CD1c-positive myeloid dendritic cell (primary cell): ENCODE results near the gene SIL1.
A peak's percentile ranks its signal among the peaks of the same experiment; 100 is the strongest.
"Not testable (repeated sequence)": the region's sequence is repeated elsewhere in the genome, so short reads cannot be mapped to it uniquely, and the experiment has no call there.

Experiments
- DNase-seq: peaks from one replicate; pipeline ENCODE4 v3.0.0-alpha.2; 2016; ENCODE audit errors: extremely low spot score

SIL1 gene

DNA sequence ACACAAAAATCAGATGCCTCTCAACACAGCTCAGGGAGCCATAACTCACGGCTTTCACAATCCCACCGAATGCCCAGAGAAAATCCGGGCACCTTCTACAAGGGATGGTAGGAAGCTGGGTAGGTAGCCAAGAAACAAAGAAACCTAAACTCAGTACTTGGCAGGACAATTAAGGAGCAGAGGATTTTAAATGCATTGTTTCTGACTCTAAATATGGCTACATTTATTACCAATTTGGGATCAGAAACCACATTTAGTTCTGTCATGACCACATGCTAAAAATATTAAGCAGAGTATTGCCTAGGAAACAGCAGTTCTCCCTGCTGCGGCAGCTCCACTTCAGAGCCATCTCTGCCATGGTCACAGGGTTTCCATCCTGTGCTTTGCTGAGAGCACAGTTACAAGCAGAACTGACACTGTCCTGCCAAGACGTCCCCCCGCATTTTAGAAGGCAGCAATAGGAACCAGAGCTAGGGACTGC, 57.5 kb downstream of the SIL1 start:
- peak; percentile 46 for DNase-seq

DNA sequence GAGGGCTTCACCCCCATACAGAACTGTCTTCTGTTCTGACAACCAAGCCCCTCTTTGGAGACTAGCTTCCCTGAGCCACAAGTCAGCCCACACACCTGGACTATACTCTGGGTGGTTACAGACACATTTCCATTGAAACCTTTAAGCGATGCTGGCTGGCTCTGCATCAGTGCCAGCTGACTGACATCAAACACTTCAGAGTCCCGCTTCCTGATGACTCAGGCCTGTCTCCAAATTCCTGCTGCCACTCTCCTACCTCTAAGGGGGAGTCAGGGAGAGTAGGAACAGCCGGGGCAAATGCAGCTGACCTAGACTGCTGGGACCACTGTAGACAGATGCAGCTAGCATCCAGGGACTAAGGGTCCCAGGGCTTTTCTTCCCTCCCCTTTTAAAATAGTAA, 59.4 kb downstream of the SIL1 start:
- DNase-seq, result no peak

DNA sequence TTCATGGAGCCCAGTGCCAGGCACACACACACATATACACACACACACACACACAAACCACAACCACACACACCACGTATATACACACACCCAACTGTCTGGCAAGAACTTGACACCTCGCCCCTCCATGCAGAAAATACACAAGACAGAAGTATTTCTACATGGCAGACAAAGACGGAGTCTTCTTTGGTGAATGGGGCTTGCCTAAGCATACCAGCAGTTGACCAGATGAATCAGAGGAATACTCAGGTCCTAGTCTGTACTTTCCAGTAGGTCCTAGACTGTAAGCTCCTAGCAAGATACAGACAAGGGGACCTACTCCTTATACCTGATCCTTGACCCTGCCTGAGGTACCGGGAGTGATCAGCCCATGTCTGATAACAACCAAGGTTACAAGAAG, 60.1 kb downstream of the SIL1 start:
- DNase-seq, result no peak

DNA sequence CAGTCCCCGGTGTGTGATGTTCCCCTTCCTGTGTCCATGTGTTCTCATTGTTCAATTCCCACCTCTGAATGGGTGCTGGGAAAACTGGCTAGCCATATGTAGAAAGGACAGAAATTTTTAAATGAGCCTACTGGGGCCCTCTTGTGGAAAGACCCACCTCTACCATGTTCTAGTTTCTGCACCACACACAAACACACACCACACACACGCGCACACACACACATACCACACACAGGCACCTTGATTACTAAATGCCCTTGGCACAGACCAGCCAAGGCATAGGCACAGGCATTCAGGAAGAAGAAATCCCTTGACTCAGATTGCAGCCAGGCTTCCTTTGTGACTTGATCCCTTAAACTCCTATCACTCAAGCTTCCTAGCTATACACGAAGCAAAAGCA, 60.5 kb downstream of the SIL1 start:
- no peak for DNase-seq

DNA sequence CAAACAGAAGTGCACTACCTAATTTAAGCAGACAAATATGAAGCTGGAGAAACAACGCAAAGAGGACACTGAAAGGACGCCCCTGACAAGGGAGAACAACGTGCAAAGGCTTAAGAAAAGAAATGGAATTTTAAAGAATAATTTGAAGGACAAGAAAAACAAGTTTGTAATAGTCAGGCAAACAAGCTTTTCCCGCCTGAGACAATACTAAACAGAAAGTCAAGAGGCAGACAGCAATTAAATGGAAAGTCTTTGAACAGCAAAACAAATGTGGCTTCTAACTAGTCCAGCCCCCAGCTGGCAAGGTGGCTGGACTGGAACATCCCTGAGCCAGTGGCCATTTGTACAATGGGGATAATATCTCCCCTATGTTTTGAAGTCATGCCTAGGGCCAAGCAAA, 63.3 kb downstream of the SIL1 start:
- no peak for DNase-seq

DNA sequence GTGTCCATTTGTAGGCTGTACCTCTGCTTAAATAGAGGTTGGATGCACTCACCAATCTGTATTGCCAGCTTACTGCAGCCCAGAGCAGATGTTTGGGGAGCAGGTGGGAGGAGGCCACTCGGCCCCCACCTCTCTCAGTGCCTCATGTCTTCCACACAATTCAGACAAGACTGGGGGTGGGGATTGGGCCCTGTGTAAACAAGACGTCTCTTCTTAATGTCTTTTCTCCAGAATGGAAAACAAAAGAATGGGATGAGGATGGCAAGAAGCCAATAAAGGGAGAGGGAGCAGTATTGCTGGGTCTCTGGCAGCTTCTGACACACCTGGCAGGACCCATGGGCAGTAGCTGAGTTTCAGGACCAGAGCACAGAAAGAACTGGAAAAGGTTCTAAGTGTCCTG, 64.9 kb downstream of the SIL1 start:
- no peak for DNase-seq

DNA sequence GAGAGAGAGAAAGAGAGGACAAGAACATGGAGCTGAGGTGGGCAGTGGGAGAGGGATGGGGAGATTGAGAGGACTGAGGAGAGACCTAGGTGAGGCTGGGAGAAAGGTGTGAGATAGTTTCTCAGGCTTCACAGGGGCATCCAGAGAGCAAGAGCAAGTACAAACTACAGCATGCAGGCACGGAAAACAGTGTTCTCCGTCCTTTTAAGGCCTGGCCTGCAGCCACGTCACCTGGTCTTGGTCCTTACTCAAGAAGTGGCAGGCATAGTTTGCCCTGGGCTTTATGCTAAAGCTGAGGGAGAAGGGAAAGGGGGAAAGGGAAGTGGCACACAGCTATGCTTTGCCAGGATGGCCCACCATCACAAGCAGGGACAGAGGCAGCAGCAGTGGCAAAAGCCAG, 65.7 kb downstream of the SIL1 start:
- DNase-seq, result no peak

DNA sequence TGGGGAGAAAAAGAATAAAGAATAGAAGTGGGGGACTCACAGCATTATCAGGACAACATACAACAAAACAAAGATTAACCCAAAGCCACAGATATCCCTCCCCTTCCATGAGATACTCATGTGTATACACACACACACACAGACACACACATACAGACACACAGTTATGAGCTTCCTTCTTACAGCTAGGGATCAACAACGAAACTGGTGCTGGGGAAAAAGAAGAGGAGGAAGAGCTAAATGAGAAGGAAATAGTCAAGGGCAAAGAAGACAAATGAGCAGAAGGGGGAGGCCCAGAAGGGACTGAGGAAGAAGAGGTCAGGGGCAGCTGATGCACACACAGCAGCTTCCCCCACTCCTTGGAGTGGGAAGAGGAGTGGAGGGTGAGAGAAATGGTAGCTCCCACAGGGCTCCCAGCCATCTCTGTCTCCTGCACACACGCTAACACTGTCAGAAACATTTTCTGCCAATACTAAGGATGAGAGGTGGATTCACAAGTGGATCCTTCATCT, 66.2 kb downstream of the SIL1 start:
- DNase-seq, result peak; percentile 2

DNA sequence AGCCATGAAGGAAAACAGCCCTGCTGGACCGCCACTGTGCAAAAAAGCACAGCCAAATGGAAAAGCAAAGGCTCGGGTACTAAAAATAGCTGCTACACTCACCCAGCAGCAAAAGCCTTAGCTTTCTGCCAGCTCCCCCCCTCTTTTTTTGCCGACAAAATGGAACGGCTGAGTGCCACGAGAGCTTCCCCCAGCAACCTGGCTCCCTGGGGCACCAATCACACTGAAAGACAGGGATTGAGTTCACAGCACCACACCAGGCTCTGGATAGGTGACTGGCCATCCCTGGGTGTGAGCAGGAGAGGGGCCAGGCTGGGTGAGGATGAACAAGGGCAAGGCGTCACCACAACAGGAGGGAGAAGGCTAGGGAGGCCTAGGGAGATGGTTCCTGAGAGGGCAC, 66.7 kb downstream of the SIL1 start:
- no peak for DNase-seq

DNA sequence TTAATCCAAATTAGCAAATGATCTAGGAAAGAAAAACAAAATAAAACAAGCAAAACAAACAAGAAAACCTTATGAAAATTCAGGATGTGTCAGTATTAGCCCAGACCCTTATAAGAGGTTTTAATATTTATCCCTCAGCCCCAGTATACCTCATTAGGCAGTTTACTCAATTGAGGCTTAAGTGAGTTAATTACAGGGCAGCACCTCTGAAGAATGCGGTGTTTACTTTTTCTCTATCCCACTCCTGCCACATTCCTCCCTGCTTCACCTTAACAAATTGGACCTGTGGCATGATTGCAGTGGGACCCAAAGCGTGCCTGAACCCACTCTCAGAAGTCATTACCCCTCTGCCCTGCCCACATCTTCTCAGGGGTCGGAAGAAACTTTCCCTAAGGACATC, 67.1 kb downstream of the SIL1 start:
- DNase-seq, result no peak

DNA sequence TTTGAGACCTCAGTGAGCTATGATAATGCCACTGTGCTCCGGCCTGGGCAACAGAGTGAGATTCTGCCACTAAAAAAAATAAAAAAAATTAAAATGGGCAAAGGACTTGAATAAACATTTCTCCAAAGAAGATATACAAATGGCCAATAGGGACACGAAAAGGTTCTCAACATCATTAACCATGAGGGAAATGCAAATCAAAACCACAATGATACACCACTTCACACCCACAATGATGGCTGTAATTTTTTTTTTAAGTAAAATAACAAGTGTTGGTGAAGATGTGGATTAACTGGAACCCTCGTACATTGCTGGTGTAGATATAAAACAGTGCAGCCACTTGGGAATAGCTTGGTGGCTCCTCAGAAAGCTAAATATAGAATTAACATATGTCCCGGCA, 68.0 kb downstream of the SIL1 start:
- DNase-seq, result no peak

DNA sequence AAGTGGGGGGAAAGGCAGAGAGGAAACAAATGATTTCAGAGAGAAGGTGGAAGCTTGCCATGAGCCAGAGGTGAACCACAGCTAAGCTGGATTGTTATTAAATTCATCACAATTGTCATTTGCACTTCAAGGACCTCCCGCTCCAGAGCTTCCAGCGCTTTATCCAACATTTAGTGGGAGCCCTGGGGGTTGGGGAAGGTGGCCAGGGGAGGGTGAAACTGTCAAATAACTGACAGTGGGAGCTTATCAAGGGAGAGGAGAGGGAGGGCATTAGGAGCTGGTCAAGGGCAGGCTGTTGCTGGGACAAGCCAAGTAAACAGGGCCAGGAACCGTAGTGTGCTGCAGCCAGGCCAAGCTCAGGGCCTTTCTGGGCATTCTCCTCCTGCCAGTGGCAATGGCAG, 71.5 kb downstream of the SIL1 start:
- DNase-seq, result no peak

DNA sequence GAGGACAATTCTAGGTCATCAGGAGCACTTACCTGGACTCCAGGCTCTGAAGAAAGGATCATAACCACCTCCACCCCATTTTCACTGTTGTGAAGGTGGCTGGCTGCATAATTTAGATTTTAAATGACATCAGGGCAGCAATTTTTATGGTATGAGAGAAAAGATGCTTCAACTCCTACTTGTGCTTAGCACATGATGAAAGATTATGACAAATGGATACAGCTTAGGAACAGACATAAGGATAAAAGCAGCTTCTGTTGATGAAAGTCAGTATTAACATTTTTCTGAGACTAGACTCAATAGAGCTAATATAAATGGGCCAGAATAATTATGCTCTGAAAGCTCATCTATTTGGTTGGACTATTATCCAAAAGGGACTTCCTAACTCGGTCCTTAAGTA, 72.2 kb downstream of the SIL1 start:
- DNase-seq, result no peak

DNA sequence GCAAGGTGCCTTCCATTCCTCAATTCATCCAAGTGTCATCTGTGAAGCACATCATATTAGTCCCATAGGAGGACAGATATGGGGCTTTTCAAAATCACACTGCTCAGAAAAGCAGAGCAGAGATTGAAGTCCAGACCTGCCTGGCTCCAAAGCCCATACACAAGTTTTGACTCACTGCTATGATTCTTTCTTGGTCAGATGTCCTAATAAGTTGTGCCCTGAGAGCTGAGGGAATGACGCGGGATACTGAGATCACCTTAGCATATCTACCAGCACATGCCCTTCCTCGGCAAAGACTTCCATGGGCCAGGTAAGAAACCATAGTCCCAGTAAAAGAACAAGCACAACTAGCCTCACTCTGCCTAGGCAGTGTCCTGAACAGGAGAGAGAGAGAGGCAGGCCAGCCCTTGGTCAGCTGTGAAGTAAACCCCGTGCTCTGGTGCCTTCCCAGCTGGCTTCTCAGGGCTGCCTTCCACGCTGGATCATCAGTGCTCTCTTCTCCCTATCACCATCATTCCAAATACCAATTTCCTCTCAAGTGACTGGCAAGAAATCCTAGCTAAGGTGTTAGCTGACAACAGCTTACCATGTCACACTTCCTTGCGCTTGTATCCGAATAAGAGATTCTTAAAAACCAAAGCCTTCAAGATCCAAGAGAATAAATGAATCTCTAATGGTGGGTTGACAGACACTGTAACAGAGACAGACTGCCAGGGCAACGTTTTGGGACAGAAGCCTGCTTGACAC, 73.2 kb downstream of the SIL1 start:
- no peak for DNase-seq

DNA sequence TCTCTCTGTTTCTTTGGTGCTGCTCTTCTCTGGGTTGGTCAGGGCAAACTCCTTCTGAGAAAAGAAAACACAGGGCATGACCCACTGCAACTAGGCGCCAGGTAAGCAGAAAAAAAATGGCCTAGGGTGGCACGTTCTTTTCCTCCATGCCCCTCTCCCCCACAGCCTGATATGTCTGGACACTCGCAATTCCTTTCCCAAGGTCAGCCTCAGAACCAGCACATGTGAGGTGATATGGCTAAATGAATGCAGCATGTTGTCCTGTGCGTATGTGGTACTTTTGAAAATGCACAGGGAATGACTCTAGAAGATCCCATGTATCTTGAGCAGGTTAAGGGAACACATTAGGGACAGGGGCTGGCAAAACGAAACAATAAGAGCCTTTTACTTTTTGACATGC, 77.0 kb downstream of the SIL1 start:
- no peak for DNase-seq

DNA sequence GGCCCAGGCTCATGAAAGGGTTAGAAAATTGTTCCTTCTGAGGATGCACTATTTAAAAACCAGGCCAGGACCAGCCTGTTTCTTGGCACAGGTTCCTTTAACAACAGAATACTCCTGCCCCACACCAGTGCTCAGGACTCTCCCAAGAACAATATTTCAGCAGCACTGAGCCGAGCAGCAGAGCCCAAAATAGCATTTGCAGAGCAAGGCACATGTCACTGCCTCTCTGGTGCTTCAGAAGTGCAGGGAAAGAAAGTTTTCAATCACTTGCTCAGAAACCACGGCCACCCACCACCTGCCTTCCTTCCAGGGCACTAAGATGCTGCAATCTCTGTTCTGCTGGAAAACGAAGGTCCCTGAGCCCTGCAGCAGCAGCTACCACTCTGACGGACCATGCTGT, 77.6 kb downstream of the SIL1 start:
- DNase-seq, result no peak

DNA sequence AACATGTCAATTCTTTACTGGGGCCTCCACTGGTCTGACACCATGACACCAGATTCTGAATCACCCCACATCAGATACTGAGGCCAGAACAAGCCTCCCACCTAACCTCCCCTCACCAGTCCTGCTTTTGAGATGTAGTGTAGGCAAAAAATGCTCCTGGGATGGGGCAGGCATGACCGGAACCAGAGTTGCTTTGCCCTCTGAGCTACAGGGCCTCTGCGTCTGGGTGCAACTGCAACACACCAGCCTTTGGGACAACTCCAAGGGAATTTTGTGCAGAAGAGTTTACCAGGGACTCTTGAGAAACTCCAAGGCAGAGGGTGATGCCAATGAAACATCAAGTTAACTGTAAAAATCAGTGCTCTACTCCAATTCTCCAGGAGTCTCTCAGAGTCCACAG, 79.4 kb downstream of the SIL1 start:
- no peak for DNase-seq

DNA sequence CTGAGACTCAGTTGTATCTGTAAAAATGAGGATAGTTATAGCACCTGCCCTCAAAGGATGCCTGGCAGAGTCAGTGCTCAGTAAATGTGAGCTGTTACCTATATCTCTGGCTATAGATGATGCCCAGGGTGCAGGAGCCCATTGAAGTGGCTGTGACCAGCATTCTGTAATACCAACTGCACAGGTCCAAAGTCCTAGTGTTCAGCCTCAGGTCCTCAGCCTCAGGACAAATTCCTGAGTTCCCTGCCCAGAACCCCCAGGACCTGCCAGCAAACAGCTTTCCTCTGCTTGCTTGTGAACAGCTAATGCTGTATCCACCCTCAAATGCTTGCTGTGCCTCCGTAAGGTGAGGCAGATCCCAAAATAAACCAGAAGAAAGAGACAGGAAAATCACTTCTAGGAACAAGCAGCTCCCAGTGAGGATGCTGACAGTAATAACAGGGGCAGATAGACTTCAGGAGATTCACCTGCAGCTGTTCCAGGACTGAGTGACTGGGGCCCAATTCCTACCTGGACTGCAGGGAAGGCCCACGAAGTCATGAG, 80.8 kb downstream of the SIL1 start:
- no peak for DNase-seq

DNA sequence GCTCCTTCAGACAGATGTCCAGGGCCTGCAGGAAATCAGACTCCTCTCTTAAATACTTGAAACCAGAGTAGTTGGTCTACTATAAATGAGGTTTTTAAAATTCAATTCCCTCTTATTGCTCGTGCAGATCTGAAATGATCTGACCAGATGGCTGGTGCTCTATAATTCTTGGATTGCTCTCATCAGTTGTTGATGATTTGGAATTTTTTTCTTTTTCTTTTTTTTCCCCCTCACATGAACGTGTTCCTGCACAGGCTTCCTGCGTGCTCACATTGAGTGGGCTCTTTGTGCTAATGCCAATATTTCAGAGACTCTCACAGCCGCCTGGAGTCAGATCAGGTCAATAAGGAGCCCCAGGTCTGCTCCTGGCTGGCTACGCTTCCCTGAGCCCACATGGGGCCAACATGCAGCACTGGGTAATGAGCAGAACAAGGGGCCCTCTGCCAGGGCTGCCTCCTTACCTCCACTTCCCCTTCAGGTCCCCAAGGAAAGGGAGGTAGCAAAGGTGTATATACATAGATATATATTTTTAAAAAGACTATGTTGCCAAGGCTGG, 82.0 kb downstream of the SIL1 start:
- DNase-seq, result no peak

DNA sequence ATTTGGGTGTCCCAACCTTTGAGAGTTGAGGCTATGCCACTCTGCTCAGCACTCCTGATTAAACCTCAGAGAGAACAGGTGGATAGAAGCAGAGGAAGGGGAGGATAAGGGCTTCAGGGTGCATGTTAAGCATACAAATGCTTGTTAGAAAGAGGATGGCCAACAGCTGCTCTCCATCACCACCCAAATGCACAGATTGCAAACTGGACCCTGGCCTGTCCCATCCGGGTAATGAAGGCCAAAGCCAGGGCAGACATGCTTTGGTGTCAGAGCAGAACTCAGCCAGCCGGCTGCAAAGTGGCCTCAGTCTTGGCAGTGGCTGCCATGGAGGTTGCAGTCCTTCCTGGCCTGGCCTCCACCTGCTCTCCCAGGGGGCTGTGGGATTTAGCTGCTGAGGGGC, 84.3 kb downstream of the SIL1 start:
- DNase-seq, result no peak

DNA sequence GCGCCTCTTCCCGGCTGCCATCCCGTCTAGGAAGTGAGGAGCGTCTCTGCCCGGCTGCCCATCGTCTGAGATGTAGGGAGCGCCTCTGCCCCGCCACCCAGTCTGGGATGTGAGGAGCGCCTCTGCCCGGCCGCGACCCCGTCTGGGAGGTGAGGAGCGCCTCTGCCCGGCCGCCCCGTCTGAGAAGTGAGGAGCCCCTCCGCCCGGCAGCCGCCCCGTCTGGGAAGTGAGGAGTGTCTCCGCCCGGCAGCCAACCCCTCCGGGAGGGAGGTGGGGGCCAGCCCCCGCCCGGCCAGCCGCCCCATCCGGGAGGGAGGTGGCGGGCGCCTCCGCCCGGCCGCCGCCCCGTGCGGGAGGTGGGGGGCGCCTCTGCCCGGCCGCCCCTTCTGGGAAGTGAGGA, 85.8 kb downstream of the SIL1 start:
- DNase-seq, result not testable (repeated sequence)

DNA sequence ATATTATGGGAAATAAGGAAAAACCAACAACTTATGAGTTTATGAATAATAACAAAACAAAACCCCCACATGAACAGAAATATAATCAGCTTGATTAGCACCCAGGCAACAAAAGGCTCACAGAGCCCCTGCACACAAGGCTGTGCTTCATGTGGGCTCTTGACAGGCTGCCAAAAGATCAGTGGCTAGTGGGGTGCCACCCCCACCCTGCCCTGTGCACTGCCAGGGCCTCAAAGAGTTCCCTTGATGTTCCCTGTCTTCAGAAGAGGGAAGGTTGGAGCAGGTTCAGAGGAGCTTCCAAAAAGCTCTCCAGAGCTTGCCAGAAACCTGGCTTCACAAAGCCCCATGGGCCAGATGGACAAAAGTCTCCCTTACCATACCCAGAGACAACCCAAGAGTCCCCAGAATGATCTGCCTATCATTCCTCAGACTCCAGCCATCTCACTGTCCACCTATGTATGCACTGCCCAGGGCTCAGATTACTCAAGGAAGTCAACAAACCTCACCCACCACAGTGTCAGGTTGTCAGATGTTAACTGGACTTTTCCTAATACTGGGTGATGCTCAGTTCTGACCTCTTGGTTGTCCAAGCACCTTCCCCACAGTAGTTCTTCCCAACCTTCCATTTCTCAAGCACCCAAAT, 87.5 kb downstream of the SIL1 start:
- no peak for DNase-seq
